LNCAP (cell line): ENCODE data around the gene TSSK2.

Experiments used
- TF ChIP-seq, protein P1 (sequence below): fragments of 450-650 bp; IDR thresholded peaks from 2 replicates; pipeline ENCODE4 v1.5.1; 2017; ENCODE audit warnings: mild to moderate bottlenecking

Gene TSSK2

GRCh38 chr22:19149991-19150390 lies 18.9 kb downstream of the TSSK2 start, which contains the start of gene GSC2:
TSS of gene GSC2 (minus strand) at chr22:19150292. CDS start at chr22:19150283, 9 bp downstream.
- TF ChIP-seq, protein P1, sequence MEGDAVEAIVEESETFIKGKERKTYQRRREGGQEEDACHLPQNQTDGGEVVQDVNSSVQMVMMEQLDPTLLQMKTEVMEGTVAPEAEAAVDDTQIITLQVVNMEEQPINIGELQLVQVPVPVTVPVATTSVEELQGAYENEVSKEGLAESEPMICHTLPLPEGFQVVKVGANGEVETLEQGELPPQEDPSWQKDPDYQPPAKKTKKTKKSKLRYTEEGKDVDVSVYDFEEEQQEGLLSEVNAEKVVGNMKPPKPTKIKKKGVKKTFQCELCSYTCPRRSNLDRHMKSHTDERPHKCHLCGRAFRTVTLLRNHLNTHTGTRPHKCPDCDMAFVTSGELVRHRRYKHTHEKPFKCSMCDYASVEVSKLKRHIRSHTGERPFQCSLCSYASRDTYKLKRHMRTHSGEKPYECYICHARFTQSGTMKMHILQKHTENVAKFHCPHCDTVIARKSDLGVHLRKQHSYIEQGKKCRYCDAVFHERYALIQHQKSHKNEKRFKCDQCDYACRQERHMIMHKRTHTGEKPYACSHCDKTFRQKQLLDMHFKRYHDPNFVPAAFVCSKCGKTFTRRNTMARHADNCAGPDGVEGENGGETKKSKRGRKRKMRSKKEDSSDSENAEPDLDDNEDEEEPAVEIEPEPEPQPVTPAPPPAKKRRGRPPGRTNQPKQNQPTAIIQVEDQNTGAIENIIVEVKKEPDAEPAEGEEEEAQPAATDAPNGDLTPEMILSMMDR, result no peak

GRCh38 chr22:19150482-19151328 lies 19.6 kb downstream of the TSSK2 start:
- TF ChIP-seq, protein P1, result no peak

DNA sequence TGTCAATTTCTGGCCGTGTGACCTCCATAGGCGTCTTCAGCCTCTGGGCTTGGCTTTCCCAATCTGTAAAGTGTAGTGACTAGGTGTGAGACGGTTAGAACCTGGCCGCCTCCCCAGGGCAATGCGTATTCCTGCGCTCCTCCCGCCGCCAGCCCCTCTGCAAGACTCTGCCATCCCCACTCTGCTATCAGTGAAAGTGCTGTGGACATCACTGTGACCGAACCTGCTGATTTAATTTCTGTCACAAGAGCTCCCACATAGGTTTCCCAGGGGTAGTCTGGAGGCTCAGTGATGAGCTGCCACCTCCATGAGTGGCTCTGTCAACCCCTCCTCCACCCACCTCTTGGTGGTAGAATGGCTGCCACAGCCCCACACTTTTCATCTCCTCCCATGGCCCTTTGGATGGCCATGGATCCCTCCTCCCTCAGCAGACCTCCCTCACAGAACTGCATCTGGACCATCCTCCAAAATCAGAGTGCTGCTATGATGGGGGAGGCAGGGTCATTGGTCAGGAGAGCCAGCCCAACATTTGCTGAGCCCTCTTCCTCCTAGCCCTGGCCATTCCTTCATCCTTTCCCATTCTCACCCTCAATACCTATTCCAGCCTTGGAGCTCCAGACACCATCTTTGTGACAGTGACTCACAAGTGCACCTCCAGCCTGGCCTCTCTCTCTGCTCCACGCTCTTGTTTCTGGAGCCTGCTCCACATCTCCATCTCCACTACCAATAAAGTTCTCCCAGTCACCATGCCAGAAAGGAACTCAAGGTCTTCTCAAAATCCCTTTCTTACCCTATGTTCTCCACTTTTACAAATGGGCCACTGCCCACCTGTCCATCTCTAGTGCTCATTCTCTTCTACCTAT lies 20.5 kb downstream of the TSSK2 start:
- TF ChIP-seq, protein P1, result no peak

- TF ChIP-seq, protein P1, result no peak
These were observed 22.1 kb downstream of the TSSK2 start for GRCh38 chr22:19152942-19153883.

DNA sequence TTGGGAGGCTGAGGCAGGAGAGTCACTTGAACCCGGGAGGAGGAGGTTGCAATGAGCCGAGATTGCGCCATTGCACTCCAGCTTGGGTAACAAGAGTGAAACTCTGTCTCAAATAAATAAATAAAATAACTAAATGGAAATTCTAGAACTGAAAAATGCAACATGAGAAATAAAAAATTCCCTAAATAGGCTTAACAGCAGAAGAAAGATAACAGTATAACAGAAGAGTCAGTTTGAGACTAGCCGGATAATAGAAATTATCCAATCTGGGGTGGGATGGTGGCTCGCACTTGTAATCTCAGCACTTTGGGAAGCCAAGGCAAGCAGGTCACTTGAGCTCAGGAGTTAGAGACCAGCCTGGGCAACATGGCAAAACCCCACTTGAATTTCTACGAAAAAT lies 33.3 kb downstream of the TSSK2 start:
- TF ChIP-seq, protein P1, result no peak

- TF ChIP-seq, protein P1, result no peak
These were observed 35.3 kb downstream of the TSSK2 start for GRCh38 chr22:19166421-19166820.
